Transverse colon (tissue), 4 donors: ENCODE data around the gene TLK2. TPM values are rescaled to one million over a fixed set of nuclear protein-coding genes. Genes with fewer than 3 reads are reported as not detected.

Source experiments
- DNase-seq: peaks from one replicate; pipeline ENCODE4 v3.0.0-alpha.2; 2019
- H3K27ac ChIP-seq, 4 donors: fragments of 200-600 bp; sonication (generic); 2 replicates each; pipeline ENCODE4 v1.5.1; 2016 to 2018; ENCODE audit warnings: inconsistent platforms in 4 of 4
- H3K27me3 ChIP-seq: fragments of 200-600 bp; sonication (generic); 2 replicates; pipeline ENCODE4 v1.5.1; 2017; ENCODE audit warnings: inconsistent platforms
- H3K36me3 ChIP-seq, 4 donors: fragments of 200-600 bp; sonication (generic); 2 replicates each; pipeline ENCODE4 v1.5.1; 2017 to 2019; ENCODE audit warnings: inconsistent platforms in 4 of 4
- H3K4me1 ChIP-seq, 4 donors: fragments of 200-600 bp; sonication (generic); 2 replicates each; pipeline ENCODE4 v1.5.1; 2017 to 2020; ENCODE audit warnings: inconsistent platforms in 4 of 4
- H3K4me3 ChIP-seq, 4 donors: fragments of 200-600 bp; sonication (generic); 1 replicate in 1 of 4; 2 replicates in 3 of 4; pipeline versions ENCODE4 v1.5.1 to v1.6.1; 2017 to 2019; ENCODE audit warnings: inconsistent platforms in 4 of 4
- H3K9me3 ChIP-seq, 2 donors: fragments of 200-600 bp; sonication (generic); 2 replicates each; pipeline ENCODE4 v1.5.1; 2017 to 2019; ENCODE audit warnings: inconsistent platforms in 2 of 2
- CTCF ChIP-seq, 5 experiments: fragments of 200-600 bp in 3 of 5; fragments of 450-650 bp in 2 of 5; sonication (generic) in 3 of 5; IDR thresholded peaks; 1 replicate in 2 of 5; 2 replicates in 3 of 5; pipeline ENCODE4 v1.5.1; 2016 to 2017; ENCODE audit warnings: antibody characterized with exemption in 5 of 5, inconsistent platforms in 3 of 5, mild to moderate bottlenecking in 2 of 5, moderate library complexity in 1 of 5
- EP300 ChIP-seq: sonication (generic); formaldehyde crosslinking; IDR thresholded peaks from one replicate; pipeline ENCODE4 v1.6.1; 2017; ENCODE audit warnings: antibody characterized with exemption, low read depth
- POLR2A ChIP-seq: fragments of 450-650 bp; IDR thresholded peaks from one replicate; pipeline ENCODE4 v1.6.1; 2016; ENCODE audit warnings: antibody characterized with exemption, mild to moderate bottlenecking, moderate library complexity
- POLR2AphosphoS5 ChIP-seq, 3 donors: sonication (generic); formaldehyde crosslinking; IDR thresholded peaks; one replicate each; pipeline ENCODE4 v1.6.1; 2016; ENCODE audit warnings: antibody characterized with exemption in 3 of 3
- WGBS, 2 donors: methylation state at CpG; one replicate each; pipeline ENCODE4 v1.1.5; 2018; ENCODE audit warnings: low coverage in 1 of 2; 5-methylcytosine and 5-hydroxymethylcytosine counted together
- in situ Hi-C, 4 donors: fragments of 200-750 bp; cut with MboI; loops; one replicate each; pipeline versions ENCODE4 v1.15.0 to v1.15.1; 2017; ENCODE audit warnings: low sequenced_read_pairs in 3 of 4, low pct_ligation_motif_present in 1 of 4, low pct_unique_long_range_greater_than_20kb in 1 of 4
- intact Hi-C: fragments of 100-400 bp; cut with DNase I; formaldehyde crosslinking; loops from one replicate; pipeline ENCODE4 v1.15.1; 2023; ENCODE audit warnings: low total_unique reads
- total RNA-seq, 4 donors: library from RNA; depleted of rRNA; stranded (reverse); fragments of >200 nt; gene quantifications; one replicate each; pipeline ENCODE4 v1.1.0, GENCODE V29; 2016

Gene TLK2
- total RNA-seq, 4 donors from 2014 or later: 36.6 to 146 (median 46.7) TPM

GRCh38 chr17:62631086-62631935, 152.7 kb downstream of the TLK2 start:
- Histone ChIP-seq H3K9me3 (no peaks in the 10 kb centered on the region), H3K36me3 (no peaks in the 10 kb centered on the region), H3K4me3 (no peak overlapping the region), H3K27me3 (peaks cover 33% of the 10 kb centered on the region), H3K27ac (no peak overlapping the region), H3K4me1 (peaks cover 0 to 25% (median 13%) of the 10 kb centered on the region in 4 donors)
- WGBS, 2 donors: 88 to 92% methylated on average over 5 to 23 of the region's 23 CpGs
- intact Hi-C loops (no loop called here), in situ Hi-C loops (no loop called here)
- no peak for DNase-seq
- no peak for TF ChIP-seq CTCF (IDR thresholded peaks at IDR 0.05)
- no peak for TF ChIP-seq POLR2AphosphoS5 (IDR thresholded peaks at IDR 0.05)
- no peak for TF ChIP-seq POLR2A

GRCh38 chr17:62631936-62632924, 153.6 kb downstream of the TLK2 start:
- Histone ChIP-seq H3K4me1 (peaks cover 0 to 15% (median 8%) of the 10 kb centered on the region in 4 donors), H3K4me3 (no peak overlapping the region), H3K36me3 (no peaks in the 10 kb centered on the region), H3K9me3 (no peaks in the 10 kb centered on the region), H3K27ac (no peak overlapping the region), H3K27me3 (peaks cover 24% of the 10 kb centered on the region)
- 80 to 100% methylated on average over 4 to 27 of the region's 27 CpGs for WGBS, 2 donors
- no peak for TF ChIP-seq POLR2AphosphoS5 (IDR thresholded peaks at IDR 0.05)
- TF ChIP-seq POLR2A: no peak
- TF ChIP-seq CTCF (IDR thresholded peaks at IDR 0.05): no peak
- no peak for TF ChIP-seq EP300
- in situ Hi-C loops (no loop called here), intact Hi-C loops (no loop called here)
- DNase-seq: no peak

GRCh38 chr17:62637809-62638208, 159.2 kb downstream of the TLK2 start:
- Histone ChIP-seq H3K27ac (no peak overlapping the region), H3K27me3 (no peaks in the 10 kb centered on the region), H3K9me3 (no peaks in the 10 kb centered on the region), H3K4me3 (no peak overlapping the region), H3K4me1 (no peaks in the 10 kb centered on the region), H3K36me3 (no peaks in the 10 kb centered on the region)
- WGBS, 2 donors: 84% methylated on average over 9 of the region's 9 CpGs; no CpG with 5 or more reads in 1 of the 2 donors
- TF ChIP-seq CTCF (IDR thresholded peaks at IDR 0.05) (no peak), POLR2AphosphoS5 (IDR thresholded peaks at IDR 0.05) (no peak), EP300 (no peak), POLR2A (no peak)
- in situ Hi-C loops: no loop called here
- no peak for DNase-seq
- intact Hi-C loops: no loop called here

- no peaks in the 10 kb centered on the region for H3K9me3 ChIP-seq
- no peak for DNase-seq
- WGBS, 2 donors: 69 to 85% methylated on average over 7 to 10 of the region's 10 CpGs
- no peak overlapping the region for H3K27ac ChIP-seq
- in situ Hi-C loops (no loop called here), intact Hi-C loops (no loop called here)
- TF ChIP-seq POLR2AphosphoS5 (IDR thresholded peaks at IDR 0.05) (no peak), CTCF (IDR thresholded peaks at IDR 0.05) (no peak), POLR2A (no peak), EP300 (no peak)
- no peaks in the 10 kb centered on the region for H3K36me3 ChIP-seq
- H3K4me1 ChIP-seq: no peaks in the 10 kb centered on the region
- H3K27me3 ChIP-seq: no peaks in the 10 kb centered on the region
- H3K4me3 ChIP-seq: no peak overlapping the region
These were observed 162.5 kb downstream of the TLK2 start for GRCh38 chr17:62641153-62641552.
